IMR-90 (cell line): ENCODE results near the gene LHX1. TPM values are rescaled to one million over a fixed set of nuclear protein-coding genes. Genes with fewer than 3 reads are reported as not detected.

Source experiments
- ATAC-seq: fragments of 200-7000 bp; cut with Tn5 transposase; 2 replicates; pipeline ENCODE4 v1.9.1; 2020; ENCODE audit warnings: low read depth, mild to moderate bottlenecking, moderate library complexity
- BruUV-seq: library from RNA; stranded (reverse); fragments of 400-500 nt; replicated peaks from 2 replicates; lab custom pipeline; 2021; lab: Mats Ljungman, UMichigan
- CTCF ChIA-PET: fragments of 300-600 bp; formaldehyde crosslinking; extraction: SDS; loops from one replicate; lab custom pipeline; 2021; ENCODE audit warnings: antibody characterized with exemption; lab: Yijun Ruan, JAX
- POLR2A ChIA-PET: fragments of 300-600 bp; sonication (Branson Sonifier 250); formaldehyde crosslinking; loops from one replicate; lab custom pipeline; 2022; ENCODE audit warnings: antibody characterized with exemption; ENCODE audit not compliant: unreplicated experiment; lab: Charles Lee
- DNase-seq: peaks from one replicate; pipeline ENCODE4 v3.0.0; 2013
- H2AFZ ChIP-seq: replicated peaks from 2 replicates; pipeline ENCODE3; 2013; ENCODE audit warnings: low read length, mild to moderate bottlenecking; ENCODE audit not compliant: poor library complexity
- H2AK5ac ChIP-seq: 2 replicates; pipeline ENCODE4 v1.6.1; 2013; ENCODE audit warnings: low read depth, low read length, inconsistent platforms
- H2AK9ac ChIP-seq: replicated peaks from 2 replicates; pipeline ENCODE3; 2013; ENCODE audit warnings: mild to moderate bottlenecking, low read depth, low read length, moderate library complexity; ENCODE audit not compliant: poor library complexity
- H2BK120ac ChIP-seq: 2 replicates; pipeline ENCODE4 v1.6.1; 2013; ENCODE audit warnings: low read depth, low read length, inconsistent platforms
- H2BK15ac ChIP-seq: 3 replicates; pipeline ENCODE4 v1.6.1; 2013; ENCODE audit warnings: low read depth, low read length, inconsistent platforms
- H2BK20ac ChIP-seq: 2 replicates; pipeline ENCODE4 v1.6.1; 2013; ENCODE audit warnings: low read depth, mild to moderate bottlenecking, inconsistent platforms, low read length, moderate library complexity
- H2BK5ac ChIP-seq: 2 replicates; pipeline ENCODE4 v1.6.1; 2013; ENCODE audit warnings: mild to moderate bottlenecking, low read depth, low read length, inconsistent platforms; ENCODE audit not compliant: poor library complexity, severe bottlenecking
- H3K14ac ChIP-seq: replicated peaks from 2 replicates; pipeline ENCODE4 v1.6.1; 2013; ENCODE audit warnings: low read depth, low read length, inconsistent platforms
- H3K18ac ChIP-seq: 2 replicates; pipeline ENCODE4 v1.6.1; 2013; ENCODE audit warnings: low read depth, low read length, control low read depth
- H3K23ac ChIP-seq: 2 replicates; pipeline ENCODE4 v1.6.1; 2013; ENCODE audit warnings: low read depth, low read length, inconsistent platforms
- H3K27ac ChIP-seq: 2 replicates; pipeline ENCODE4 v1.5.1; 2013; ENCODE audit warnings: mild to moderate bottlenecking, control low read depth, low read length; ENCODE audit not compliant: insufficient read depth
- H3K27me3 ChIP-seq: 2 replicates; pipeline ENCODE4 v1.6.1; 2013; ENCODE audit warnings: low read length; ENCODE audit not compliant: control insufficient read depth, insufficient read depth
- H3K36me3 ChIP-seq: 2 replicates; pipeline ENCODE4 v1.6.1; 2013; ENCODE audit warnings: low read length, mixed read lengths; ENCODE audit not compliant: control insufficient read depth, insufficient read depth
- H3K4ac ChIP-seq: 2 replicates; pipeline ENCODE4 v1.6.1; 2013; ENCODE audit warnings: low read depth, low read length, inconsistent platforms
- H3K4me1 ChIP-seq: 2 replicates; pipeline ENCODE4 v1.6.1; 2013; ENCODE audit warnings: low read length, mixed read lengths; ENCODE audit not compliant: control insufficient read depth, insufficient read depth
- H3K4me2 ChIP-seq: 2 replicates; pipeline ENCODE4 v1.6.1; 2013; ENCODE audit warnings: low read depth, mild to moderate bottlenecking, control low read depth, low read length, moderate library complexity
- H3K4me3 ChIP-seq: 2 replicates; pipeline ENCODE4 v1.5.1; 2013; ENCODE audit warnings: low read depth, mild to moderate bottlenecking, control low read depth, low read length, moderate library complexity; ENCODE audit not compliant: insufficient read depth
- H3K56ac ChIP-seq: 2 replicates; pipeline ENCODE4 v1.6.1; 2013; ENCODE audit warnings: low read length, inconsistent platforms; ENCODE audit not compliant: insufficient read depth; ENCODE audit errors: extremely low read depth
- H3K79me1 ChIP-seq, 2 experiments: 2 replicates each; pipeline ENCODE4 v1.6.1; 2013; ENCODE audit warnings: low read length in 2 of 2, inconsistent platforms in 1 of 2, low read depth in 1 of 2
- H3K9ac ChIP-seq: 2 replicates; pipeline ENCODE4 v1.6.1; 2013; ENCODE audit warnings: low read depth, low read length, control low read depth
- H3K9me1 ChIP-seq: 2 replicates; pipeline ENCODE4 v1.6.1; 2013; ENCODE audit warnings: low read length, inconsistent platforms; ENCODE audit not compliant: insufficient read depth
- H3K9me3 ChIP-seq: 2 replicates; pipeline ENCODE4 v1.6.1; 2013; ENCODE audit warnings: low read length; ENCODE audit not compliant: control insufficient read depth, insufficient read depth
- H4K20me1 ChIP-seq: 2 replicates; pipeline ENCODE4 v1.6.1; 2013; ENCODE audit warnings: low read length, inconsistent platforms; ENCODE audit not compliant: insufficient read depth
- H4K5ac ChIP-seq: 2 replicates; pipeline ENCODE4 v1.6.1; 2013; ENCODE audit warnings: mild to moderate bottlenecking, low read depth, low read length, control low read depth
- H4K8ac ChIP-seq, 2 experiments: 2 replicates each; pipeline ENCODE4 v1.6.1; 2013; ENCODE audit warnings: low read depth in 2 of 2, low read length in 2 of 2, control low read depth in 1 of 2, inconsistent platforms in 1 of 2
- H4K91ac ChIP-seq: 2 replicates; pipeline ENCODE4 v1.6.1; 2013; ENCODE audit warnings: low read depth, low read length, inconsistent platforms; ENCODE audit not compliant: insufficient read depth
- RCOR1 ChIP-seq: IDR thresholded peaks from 2 replicates; pipeline ENCODE4 v1.6.1; 2012; ENCODE audit warnings: mild to moderate bottlenecking, low read length, improper control_type of control experiment; ENCODE audit not compliant: insufficient replicate concordance
- WGBS, 2 experiments: methylation state at CpG; one replicate each; pipeline versions ENCODE4 v1.1.5 to v1.1.7; 2013; ENCODE audit warnings: missing lambda C conversion rate in 2 of 2; ENCODE audit not compliant: insufficient read length in 1 of 2; ENCODE audit errors: extremely low coverage in 2 of 2; 5-methylcytosine and 5-hydroxymethylcytosine counted together
- dilution Hi-C: fragments of 300-500 bp; cut with HindIII; formaldehyde crosslinking; loops from one replicate; pipeline ENCODE4 v1.14.3; 2018; ENCODE audit warnings: low sequenced_read_pairs; ENCODE audit not compliant: unreplicated experiment
- in situ Hi-C: fragments of 300-500 bp; cut with MboI; formaldehyde crosslinking; loops from 3 replicates; pipeline ENCODE4 v1.14.3; 2019; ENCODE audit warnings: low sequenced_read_pairs, inconsistent platforms, mixed read lengths
- intact Hi-C: fragments of 100-400 bp; cut with micrococcal nuclease; formaldehyde crosslinking; loops from 2 replicates; pipeline ENCODE4 v1.10.0; 2022
- polyA plus RNA-seq, 3 experiments: library from polyadenylated mRNA; depleted of rRNA; stranded (reverse); fragments of >200 nt; gene quantifications; 2 replicates each; pipeline ENCODE4 v1.2.3, GENCODE V29; 2012; ENCODE audit warnings: low replicate concordance in 1 of 3
- total RNA-seq: library from RNA; depleted of rRNA; stranded (reverse); fragments of >200 nt; gene quantifications from 2 replicates; pipeline ENCODE4 v1.2.3, GENCODE V29; 2012

Gene LHX1
- total and polyA plus RNA-seq, 2 of the 4 experiments (the other 2 are of a cell fraction): not detected

GRCh38 chr17:36935671-36936454 lies 1.4 kb upstream of the LHX1 start:
- peak overlapping the region; percentile 73 for H2AFZ ChIP-seq
- H3K4me3 ChIP-seq: no peak overlapping the region
- H3K18ac ChIP-seq: no peak overlapping the region
- dilution Hi-C loops: no loop called here
- H4K8ac ChIP-seq: no peak overlapping the region
- peaks cover 30% of the 10 kb centered on the region for H4K20me1 ChIP-seq
- H3K9ac ChIP-seq: no peak overlapping the region
- peaks cover 6% of the 10 kb centered on the region; the same call in 1 of the 2 replicates for H3K4me1 ChIP-seq
- ATAC-seq: no peak
- no peak overlapping the region for H3K56ac ChIP-seq
- peak overlapping the region; percentile 60; the same call in 1 of the 2 replicates for H3K4me2 ChIP-seq
- no peak overlapping the region for H4K91ac ChIP-seq
- no peak overlapping the region for H2AK5ac ChIP-seq
- H2BK15ac ChIP-seq: no peak overlapping the region
- H3K79me1 ChIP-seq: no peaks in the 10 kb centered on the region
- no peak overlapping the region for H4K5ac ChIP-seq
- H3K27me3 ChIP-seq: peaks cover 98% of the 10 kb centered on the region
- H2BK120ac ChIP-seq: no peak overlapping the region
- BruUV-seq: no TSS peak
- no peak overlapping the region for H3K4ac ChIP-seq
- no peak overlapping the region for H2BK5ac ChIP-seq
- no peak for TF ChIP-seq RCOR1
- H3K9me1 ChIP-seq: peaks cover 7% of the 10 kb centered on the region; the same call in 1 of the 2 replicates
- no peak overlapping the region for H3K27ac ChIP-seq
- 0% methylated on average over 5 of the region's 49 CpGs; no CpG with 5 or more reads in 1 of the 2 experiments for WGBS, 2 experiments
- DNase-seq: no peak
- H3K14ac ChIP-seq: no peak overlapping the region
- CTCF ChIA-PET: no interaction called here
- H3K9me3 ChIP-seq: peaks cover 17% of the 10 kb centered on the region; the same call in 1 of the 2 replicates
- in situ Hi-C loops: no loop called here
- intact Hi-C loops: loop anchor here (10.0 kb wide), 1 partner anchor 81 kb away; no protein-coding TSS in a partner anchor
- H3K36me3 ChIP-seq: no peaks in the 10 kb centered on the region
- POLR2A ChIA-PET: no interaction called here
- H2BK20ac ChIP-seq: no peak overlapping the region
- peak overlapping the region; percentile 34 for H2AK9ac ChIP-seq
- no peak overlapping the region for H3K23ac ChIP-seq
